ENCODE measurements around the gene ARPP19.

The ARPP19 gene

DNA sequence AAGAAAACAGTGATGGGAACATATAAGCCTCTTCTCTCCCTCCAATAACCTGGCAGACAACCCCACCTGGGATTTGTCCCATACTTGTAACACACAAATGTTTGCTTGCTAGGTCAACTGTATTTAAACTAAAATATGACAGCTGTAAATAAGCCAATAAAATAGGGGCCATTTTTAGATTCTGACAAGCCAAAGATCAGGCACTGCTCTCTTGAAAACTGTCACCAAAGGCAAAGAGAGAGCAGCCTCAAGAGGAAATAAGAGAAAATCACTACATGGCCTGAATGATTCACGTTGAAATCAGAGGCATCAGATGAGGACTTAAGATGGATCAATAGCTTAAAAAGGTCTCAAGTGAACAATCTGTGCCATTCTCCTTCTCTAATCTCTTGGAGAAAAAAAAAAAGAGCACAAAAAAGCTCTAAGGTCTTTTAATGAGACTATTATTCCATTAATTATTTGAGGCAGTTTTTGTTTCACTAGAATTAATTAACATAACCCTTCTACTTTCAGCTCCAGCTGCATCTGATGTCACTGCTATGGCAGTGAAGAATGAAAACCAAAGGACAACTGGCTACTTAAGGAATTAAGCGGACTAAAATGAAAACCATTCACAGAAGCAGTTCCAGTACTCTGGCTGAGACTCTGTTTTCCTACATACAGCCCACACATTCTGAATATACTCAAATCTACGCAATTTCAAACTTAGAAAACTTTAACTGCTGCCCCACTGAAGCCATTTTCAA lies 59.2 kb downstream of the ARPP19 start:
- no peak for DNase-seq

DNA sequence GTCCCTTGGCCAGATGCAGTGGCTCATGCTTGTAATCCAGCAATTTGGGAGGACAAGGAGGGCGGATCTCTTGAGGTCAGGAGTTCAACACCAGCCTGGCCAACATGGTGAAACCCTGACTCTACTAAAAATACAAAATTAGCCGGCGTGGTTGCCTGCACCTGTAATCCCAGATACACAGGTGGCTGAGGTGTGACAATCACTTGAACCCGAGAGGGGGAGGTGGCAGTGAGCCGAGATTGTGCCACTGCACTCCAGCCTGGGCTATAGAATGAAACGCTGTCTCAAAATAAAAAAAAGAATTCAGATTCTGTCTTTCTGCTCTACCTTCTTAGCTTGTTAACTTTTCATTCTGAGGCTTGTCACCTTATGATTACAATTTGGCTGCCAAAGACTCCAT lies 62.3 kb downstream of the ARPP19 start:
- DNase-seq: no peak

DNA sequence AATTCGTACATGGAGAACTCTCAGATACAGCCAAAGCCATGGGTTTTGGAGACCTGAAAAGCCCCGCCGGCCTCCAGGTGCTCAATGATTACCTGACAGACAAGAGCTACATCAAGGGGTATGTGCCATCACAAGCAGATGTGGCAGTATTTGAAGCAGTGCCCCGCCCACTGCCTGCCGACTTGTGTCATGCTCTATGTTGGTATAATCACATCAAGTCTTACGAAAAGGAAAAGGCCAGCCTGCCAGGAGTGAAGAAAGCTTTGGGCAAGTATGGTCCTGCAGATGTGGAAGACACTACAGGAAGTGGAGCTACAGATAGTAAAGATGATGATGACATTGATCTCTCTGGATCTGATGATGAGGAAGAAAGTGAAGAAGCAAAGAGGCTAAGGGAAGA lies 63.7 kb downstream of the ARPP19 start:
- DNase-seq: no peak

DNA sequence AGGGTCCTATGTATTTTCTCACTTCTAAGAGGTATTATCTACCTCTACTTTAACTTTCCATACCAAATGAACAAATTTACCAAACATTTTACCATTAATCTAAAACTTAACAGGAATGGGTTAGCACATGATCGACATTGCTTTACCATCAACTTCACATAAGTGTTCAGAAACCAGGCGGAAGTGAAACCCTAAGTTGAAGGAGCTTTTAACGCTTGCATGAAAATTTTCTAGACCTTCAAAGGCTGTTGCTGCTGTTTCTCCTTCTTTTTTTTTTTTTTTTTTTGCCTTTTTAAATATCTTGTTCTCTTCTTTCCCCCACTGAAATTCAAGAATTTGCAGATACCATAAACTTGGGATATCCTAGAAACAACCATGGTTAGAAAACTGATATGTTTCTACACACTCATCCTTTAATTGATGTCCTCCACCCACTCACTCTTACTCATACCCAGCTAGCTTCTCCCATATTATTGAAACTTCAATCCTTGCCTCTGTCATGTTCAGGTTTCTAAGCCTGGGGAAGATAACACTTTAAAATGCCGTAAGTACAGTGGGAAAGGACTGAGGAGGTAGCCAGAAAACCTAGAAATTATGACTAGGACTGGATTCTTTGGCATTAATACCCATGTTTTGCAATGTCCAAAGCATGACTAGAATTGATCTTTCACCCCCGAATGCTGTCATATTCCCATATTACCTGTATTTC lies 64.9 kb downstream of the ARPP19 start:
- DNase-seq: no peak

DNA sequence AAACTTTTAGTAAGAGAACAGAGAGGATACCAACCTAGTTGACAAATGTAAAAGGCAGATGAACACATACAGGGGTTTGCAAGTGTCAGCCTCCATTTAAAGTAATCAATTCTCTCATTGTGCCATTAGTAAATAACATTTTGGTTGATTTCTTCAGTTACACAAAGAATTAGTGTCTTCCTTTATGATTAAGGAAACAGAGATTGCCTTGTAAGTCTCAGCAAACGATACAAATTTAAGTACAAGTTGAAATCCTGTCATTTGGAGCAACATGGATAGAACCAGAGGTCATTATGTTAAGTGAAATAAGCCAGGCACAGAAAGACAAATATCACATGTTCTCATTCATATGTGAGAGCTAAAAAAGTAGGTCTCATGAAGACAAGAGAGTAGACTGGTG lies 66.2 kb downstream of the ARPP19 start:
- no peak for DNase-seq

DNA sequence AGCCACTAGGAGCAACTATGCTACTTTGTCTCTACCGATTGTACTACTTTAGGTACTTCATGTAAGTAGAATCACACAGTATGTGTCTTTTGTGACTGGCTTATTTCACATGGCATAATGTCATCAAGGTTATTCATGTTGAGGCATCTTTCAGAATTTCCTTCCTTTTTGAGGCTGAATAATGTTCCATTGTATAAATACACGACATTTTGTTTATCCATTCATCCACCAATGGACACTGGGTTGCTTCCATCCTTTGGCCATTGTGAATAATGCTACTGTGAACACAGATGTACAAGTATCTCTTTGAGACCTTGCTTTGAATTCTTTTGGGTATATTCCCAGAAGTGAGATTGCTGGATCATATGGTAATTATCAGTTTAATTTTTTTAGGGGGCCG lies 69.3 kb downstream of the ARPP19 start:
- DNase-seq: no peak

DNA sequence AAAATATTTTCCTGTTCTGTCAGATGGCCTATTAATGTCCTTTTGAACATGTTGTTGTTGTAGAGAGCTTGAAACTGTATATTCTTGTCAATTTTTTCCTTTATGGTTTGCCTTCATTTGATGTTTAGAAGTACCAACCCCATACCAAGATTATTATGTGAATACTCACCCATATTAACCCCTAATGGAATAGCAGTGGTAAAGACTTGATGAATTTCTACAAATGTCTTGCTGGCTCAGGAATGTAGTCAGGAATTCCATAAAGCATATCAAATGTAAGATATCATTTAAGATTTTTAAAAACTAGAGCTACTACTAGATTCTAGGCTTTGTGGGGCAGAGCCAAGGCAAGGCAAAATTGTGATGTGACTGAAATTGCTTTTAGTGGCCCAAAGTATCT lies 70.1 kb downstream of the ARPP19 start:
- DNase-seq: no peak

All from NCI-H446 treated with DMSO at 0.1 percent for 48 hours (cell line).